GM18498 (cell line): ENCODE results near the gene SMG7.

ENCODE experiments used
- ATAC-seq: cut with Tn5 transposase; IDR thresholded peaks from one replicate; pipeline ENCODE4 v1.9.1; 2021; ENCODE audit warnings: mild to moderate bottlenecking, moderate library complexity; ENCODE audit not compliant: unreplicated experiment

The SMG7 gene

DNA sequence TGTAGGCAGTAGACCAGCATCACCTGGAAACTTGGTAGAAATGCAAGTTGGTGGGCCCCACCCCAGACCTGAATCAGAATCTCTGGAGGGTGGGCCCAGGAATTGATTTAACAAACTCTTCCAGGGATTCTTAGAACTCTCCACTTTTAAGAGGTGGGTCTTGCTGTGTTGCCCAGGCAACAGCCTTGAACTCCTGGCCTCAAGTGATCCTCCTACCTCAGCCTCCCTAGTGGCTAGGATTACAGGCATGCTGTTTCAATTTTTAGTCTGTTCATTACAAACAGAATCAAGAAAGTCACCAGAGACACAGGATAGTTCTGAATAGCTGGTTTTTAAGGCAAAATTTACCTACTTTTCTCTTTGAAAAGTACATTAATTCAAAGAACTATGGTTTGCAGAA, 86.8 kb downstream of the SMG7 start:
- ATAC-seq: no peak

DNA sequence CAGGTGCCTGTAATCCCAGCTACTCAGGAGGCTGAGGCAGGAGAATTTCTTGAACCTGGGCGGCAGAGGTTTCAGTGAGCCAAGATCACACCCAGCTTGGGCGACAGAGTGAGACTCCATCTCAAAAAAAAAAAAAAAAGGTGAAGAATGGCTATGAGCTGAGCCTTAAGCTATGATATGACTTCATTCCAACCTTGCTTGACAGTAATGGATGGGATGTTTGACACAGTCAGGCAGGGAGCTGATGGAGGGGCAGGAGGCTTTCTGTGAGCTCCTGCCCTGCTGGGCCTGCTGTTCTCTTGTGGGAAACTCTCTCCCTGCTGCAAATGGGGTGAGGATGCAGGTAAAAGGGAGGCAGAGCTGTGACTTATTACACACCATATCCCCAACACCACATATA, 90.4 kb downstream of the SMG7 start:
- no peak for ATAC-seq

DNA sequence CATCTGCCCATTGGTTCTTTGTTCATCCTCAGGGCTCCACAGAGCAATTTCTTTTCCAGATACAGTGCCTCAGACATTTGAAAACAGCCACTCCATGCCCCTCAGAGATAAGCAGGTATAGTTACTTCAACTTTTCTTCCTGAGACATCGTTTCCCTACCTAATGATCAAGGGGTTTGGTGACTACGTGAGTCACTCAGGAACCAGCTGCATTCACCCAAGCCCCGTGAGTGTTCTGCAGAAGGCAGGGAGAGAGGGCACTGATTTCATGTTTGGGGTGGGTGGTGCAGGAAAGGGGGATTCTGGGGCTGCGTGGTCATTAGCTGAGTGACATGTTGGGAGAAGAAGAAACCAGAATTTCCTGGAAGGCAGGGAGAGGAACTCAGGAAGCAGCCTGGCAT, 93.0 kb downstream of the SMG7 start:
- no peak for ATAC-seq

DNA sequence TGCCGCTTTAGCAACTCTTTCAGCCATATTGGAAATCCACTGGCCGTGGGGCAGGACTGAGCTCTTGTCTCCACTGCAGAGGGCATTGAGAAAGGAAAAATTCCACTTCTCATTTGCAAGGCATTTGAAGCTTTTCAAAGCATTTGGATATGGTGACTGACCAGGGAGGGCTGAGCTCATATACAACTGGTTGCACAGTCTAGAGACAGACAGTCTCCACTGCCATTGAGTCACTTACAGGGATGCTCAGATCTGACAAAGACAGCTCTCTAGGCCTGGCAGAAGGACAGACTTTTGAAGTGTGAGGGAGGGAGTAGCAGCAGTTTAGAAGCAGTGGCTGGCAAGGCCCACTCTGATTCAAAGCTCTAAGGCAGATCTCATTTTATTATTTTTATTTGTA, 93.7 kb downstream of the SMG7 start:
- no peak for ATAC-seq

DNA sequence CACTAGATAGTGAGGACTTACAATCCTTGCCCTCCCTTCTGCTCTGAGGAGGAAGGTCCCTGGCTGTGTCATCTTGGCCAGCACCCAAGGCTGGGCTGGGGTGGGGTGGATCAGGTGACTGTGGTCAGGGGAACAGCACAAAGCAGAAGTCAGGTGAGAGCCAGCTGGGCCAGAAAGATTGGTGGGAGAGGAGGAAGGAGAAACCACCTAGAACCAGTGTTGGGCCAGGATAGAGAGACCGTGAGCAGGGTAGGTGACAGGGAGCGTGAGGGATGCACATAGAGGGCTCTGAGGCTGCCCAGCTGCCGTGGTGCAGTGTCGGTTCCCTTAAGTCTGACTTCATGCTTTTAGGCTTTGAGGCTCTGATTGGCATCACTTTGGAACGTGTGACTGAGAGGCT, 95.3 kb downstream of the SMG7 start:
- ATAC-seq: peak; percentile 65

DNA sequence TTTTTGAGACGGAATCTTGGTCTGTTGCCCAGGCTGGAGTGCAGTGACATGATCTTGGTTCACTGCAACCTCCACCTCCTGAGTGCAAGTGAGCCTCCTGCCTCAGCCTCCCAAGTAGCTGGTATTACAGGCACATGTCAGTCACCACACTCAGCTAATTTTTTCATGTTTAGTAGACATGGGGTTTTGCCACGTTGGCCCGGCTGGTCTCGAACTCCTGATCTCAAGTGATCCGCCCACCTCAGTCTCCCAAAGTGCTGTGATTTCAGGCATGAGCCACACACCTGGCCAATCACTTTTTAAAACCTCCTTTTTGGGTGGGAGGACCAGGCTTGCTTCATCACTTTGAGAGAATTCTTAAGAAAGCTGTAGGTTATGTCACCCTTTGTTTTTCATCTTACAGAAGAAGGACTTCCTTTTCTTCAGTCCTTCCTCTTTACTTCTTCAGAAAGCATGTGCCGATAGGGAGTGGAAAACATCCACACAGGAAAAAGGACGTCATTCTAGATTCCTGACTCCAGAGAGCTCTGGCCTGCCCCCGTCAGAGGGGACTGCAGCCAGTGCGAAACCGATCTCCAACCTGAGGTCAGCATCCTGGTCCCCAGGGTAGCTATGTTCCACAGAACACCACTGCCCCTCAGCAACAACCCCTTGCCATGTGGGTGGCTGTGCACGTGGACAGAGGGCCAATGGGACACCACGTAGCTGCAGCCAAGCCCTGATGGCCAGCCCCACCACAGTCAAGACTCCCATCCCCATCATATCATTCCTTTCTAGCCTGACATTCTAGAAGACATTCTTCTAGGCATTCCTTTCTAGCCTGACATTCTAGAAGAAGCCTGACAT, 96.1 kb downstream of the SMG7 start:
- no peak for ATAC-seq

DNA sequence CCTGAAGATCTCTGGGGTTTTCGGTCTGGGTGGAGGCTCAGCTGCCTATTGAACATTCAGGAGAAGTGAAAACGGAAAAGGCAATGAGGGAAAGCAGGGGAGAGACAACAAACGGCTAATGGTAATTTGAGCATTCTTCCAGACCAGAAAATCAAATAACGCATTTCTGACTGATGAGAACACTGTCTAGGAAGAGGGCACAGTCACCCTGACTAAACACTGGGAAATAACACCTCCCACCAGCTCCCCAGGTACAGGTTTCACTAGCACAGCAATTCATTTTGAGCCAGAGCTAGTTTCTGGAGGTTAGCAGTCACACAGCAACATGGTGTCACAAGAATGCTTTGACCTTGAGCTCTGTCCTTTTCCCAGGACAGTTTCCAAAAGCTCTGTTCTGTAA, 96.8 kb downstream of the SMG7 start:
- ATAC-seq: no peak

DNA sequence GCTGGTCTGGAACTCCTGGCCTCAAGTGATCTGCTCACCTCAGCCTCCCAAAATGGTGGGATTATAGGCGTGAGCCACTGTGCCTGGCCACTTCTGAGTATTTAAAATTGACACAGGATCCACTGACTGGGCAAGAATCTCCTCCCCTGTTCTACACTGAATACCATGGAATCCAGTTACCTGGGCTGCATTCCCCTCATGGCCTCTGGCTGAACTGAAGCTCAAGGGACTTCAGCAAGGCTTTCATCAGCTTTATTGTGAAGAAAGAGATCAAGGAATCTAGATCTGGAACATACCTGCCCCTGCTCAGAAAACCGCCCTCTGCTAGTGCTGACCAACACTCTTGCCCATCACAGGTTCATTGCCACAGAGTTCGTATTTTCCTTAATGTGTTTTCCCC, 97.5 kb downstream of the SMG7 start:
- ATAC-seq: no peak

DNA sequence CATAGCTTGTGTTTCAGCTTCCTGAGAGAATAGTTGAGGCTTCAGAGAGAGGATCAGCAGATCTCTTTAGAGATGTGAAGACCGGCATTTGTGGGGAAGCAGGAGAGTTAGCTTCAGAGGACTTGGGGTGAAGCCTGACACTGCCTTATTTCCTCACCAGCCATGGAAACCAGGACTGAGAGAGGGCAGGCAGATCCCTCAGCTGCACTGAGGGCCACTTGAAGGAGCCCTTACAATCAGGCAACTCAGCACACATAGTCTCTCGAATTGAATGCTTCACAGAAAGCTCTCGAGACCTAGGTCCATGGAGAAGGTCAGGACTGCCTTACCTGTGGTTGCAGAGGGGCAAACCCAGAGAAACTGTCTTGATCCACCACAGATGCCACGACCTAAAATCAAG, 98.2 kb downstream of the SMG7 start:
- no peak for ATAC-seq

DNA sequence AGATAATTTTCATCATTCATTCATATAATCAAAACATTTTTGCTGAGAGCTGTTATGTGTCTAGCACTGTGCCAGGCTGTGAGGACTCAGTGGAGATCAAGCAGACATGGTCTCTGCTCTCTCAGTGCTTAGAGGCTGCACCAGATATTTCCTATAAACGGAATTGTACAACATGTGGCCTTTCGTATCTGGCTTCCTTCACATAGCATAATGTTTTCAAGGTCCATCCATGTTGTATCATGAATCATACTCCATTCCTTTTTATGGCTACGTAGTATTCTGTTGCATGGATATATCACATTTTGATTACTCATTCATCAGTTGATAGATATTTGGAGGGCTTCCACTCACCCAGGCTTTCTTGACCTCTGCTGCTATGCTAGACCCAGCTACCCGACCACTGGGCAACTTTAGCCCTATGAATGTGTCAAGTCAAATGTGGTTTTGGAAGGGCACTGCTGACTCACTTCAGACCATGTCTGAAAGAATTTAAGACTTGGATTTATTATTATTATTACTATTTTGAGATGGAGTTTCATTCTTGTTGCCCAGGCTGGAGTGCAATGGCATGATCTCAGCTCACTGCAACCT, 99.5 kb downstream of the SMG7 start:
- no peak for ATAC-seq

DNA sequence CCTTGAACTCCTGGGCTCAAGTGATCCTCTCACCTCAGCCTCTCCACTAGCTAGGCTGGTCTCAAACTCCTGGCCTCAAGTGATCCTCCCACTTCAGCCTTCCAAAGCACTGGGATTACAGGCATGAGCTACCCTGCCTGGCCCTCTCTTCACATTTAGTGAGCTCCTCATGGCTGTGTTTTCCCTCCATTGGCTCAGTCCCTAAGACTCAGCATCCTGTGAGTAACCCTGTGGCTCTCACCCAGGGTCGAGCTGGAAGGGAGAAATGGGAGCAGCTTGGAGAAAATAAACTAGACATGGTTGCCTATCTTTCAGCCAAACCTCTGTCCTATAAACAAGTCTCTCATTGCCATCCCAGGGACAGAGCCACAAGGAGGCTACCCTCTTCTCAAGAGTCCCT, 100.4 kb downstream of the SMG7 start:
- ATAC-seq: no peak

DNA sequence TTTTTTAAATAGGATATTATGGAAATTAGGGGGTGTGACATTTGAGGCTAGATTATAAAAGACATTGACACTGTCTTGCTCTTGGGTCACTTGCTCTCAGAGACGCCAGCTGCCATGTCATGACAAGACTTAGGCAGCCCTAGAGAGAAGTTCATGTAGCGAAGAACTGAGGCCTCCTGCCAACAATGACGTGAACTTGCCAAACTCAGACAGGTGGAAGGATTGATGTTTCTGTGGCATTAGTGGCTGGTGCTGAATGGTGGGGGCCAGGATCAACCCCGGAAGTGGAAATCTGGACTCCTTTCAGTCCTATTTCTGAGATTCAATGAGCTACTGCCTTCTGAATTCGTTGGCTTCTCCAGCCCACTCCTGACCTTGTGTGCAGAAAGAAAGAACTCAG, 103.3 kb downstream of the SMG7 start:
- ATAC-seq: no peak

DNA sequence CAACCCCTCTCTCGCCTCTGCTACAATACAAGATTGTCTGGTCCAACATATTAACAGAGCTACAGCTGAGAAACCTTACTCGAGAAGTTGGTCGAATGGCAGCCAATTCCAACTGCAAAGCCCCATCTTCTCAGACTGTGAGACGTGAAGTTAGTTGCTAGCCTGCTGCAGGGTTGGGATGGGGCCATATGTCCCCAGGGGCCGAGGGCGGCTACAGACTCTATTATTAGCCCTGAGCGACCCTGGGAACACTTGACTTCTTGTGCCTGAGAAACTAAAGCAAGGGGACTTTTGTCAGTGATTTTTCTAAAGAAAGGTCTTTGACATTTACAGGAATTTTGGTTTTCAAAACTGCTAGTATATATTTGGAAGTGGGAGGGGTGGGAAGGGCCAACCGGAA, 104.2 kb downstream of the SMG7 start:
- no peak for ATAC-seq

DNA sequence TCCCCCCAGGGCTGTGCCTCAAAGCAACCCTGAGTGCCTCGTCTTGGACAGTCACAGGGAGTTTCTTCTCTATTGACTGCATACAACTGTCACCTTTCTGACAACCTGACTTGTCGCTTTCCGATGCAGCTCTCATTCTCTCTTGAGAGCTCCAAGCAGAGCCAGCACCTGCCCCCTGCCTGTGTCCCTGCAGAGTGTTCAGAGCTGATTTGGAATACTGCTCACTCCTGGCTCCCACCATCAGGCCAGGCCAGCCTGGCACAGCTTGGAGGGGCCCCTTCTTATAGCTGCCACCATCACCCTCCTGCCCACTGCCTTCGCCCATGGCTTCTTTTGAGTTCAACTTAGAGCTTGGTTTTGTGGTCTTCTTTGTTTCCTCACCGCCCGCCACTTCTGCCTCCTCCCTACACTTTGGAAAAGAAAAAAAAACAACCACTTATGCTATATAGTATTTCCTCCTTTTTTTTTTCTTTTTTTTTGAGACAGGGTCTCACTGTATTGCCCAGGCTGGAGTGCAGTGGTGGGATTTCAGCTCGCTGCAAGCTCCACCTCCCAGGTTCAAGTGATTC, 105.7 kb downstream of the SMG7 start:
- ATAC-seq: no peak

DNA sequence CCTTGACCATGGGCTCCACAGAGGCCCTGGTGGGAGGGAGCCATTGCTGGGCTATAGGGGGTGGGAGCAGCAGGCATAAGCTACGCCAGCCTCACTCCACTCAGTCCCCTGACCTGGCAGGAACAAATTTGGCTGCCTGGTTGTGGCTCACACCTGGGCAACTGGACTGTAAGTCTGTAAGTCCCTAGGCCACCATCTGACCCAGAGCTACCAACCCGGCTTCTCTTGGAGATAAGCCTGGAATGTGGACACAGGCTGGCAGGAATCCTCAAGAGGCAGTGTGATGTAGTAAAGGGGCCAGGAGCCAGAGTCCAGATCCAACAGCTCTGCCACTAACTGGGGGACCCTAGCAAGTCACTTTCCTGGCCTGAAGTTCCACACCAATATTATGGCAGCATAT, 106.6 kb downstream of the SMG7 start:
- no peak for ATAC-seq

DNA sequence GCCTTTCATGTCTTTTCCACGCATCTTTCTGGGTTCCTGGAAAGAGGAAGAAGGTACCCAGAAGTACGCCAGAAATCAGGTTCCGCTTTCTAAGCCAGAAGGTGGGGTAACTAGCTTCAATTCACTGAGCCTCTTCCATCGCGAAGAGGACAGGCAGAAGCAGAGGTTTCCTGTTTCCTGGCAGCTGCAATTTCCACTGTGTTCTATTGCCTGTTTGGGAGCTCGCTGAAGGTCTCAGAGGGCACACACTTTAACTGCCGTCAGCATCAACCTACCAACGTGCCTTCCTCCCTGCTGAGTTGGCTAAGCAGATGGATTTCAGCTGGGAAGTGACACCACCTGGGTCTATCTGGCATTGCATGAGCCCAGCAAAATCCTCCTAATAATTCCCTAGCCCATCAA, 108.0 kb downstream of the SMG7 start:
- no peak for ATAC-seq

DNA sequence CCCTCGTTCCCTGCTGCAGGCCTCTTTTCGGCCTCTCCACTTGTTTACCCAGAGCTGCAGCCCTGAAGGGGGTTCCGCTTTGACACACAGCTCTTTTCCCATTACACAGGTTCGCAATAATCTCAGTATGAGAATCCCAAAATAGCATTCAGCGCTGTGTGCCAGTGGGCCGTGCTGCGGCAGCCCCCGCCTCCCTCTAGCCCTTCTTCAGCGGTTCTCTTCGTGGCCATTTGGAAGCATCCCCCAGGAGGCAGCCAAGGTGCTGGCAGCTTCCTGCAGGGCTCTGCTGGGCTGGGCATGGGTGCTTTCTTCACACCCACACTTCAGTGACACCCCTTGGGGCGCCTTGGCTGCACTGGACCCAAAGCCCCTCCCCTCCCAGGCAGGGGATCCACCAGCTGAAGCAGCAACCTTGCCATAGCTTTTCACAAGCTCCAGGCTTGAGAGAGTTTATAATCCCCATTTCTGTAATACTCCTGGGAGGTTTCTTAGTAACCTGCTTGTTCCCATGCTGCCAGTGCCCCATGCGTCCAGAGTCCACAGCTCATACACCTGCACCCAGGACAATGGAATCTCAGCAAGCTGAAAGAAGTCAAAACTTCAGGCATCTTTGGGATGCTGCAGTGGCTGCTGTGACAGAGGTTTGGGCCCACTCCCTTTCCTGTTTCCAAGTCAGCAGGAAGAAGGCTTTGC, 109.9 kb downstream of the SMG7 start:
- ATAC-seq: no peak

DNA sequence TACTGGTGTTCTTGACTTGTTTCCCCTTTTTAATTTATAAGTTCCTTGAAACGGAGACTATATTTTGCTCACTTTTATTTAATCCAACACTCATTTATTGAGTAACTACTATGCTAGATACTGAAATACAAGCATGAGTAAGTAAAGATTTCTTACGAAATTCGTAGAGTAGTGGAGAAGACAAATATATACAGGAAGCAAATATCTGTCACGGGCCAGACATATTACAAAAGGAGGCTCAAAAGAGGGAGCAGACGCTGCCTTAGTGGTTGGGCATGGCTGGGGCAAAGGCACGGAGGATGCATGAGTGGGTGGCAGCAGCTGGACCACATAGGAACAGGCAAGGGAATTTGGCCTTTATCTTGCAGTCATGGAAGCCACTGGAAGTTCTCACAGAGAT, 111.2 kb downstream of the SMG7 start:
- ATAC-seq: no peak

DNA sequence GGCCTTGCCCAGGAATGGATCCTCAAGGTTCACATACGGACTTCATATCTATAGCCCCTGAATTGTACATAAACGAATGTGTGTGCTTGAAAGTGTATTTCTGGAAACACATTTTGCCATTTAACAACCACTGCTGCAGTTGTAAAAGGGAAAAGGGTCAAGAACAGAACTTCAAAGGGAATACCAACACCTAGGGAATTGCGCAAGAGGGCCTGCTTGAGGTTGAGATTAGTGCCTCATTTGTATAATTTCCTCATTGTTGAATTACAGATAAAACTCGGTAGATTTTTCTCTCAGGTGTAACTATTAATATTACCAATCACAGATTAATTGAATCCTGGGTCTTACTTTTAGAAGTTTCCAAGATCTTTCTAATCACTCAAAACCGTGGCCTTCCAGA, 111.8 kb downstream of the SMG7 start:
- ATAC-seq: no peak

DNA sequence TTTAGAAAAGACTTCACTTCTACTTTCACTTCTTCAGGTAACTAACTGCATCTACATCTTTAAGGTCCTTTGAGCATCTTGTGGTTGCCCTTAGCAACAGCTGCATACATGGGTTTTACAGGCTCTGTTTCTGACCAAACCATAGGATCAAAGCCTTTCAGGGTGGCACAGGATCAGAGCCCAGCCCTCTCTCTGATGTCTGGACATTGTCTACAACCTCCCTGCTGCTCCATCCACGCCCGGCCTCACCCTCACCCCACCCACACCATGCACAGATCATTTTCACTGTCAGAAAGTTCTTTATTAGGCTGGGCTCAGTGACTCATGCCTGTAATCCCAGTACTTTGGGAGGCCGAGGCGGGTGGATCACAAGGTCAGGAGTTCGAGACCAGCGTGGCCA, 112.7 kb downstream of the SMG7 start:
- ATAC-seq: no peak

DNA sequence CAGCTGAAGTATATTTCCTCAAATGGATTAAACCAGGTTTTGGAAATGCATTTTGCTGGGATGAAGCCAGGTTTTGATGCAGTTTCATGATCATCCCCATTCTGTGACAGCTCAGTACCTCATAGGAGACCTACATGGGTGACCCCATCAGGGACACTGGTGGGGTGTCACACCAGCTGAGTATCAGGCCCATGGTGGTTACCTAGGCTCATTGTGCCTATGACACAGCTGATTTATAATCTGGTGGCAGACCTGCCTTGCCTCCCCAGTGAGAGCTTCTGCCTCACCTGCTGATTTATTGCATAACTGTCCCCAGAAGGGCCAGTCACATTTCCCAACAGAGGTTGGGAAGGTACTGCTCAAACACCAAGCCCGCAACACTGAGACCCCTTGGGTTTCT, 114.2 kb downstream of the SMG7 start:
- ATAC-seq: no peak

DNA sequence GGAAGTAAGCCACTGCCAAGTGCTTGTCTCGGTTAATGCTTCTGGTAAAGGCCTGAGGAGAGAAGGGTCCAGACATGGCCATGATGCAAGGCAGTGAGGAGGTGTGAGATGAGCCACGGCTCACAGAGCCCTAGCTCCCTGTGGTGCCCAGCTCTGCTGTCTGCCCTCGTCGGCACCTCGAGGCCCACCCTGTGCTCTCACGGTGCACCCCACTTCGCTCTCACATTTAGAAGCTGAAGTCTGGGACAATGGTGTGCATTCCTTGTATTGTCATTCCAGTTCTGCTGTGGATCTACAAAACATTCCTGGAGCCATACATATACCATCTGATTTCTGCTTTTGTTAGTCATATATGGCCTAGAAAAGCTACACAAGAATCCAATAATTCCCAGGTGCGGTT, 114.6 kb downstream of the SMG7 start:
- ATAC-seq: no peak
